NCI-H1417 (cell line): ENCODE data around the gene CDKN1C.
A peak's percentile ranks its signal among the peaks of the same experiment; 100 is the strongest.

Experiments used
- DNase-seq, 3 experiments: peaks; one replicate each; lab custom pipeline; 2025; lab: John Stamatoyannopoulos, UW

The CDKN1C gene

GRCh38 chr11:2890466-2891294 is 5.1 kb upstream of the CDKN1C start:
- peak in 2 of 3 experiments; percentile 78 to 84 for DNase-seq

- peak in 2 of 3 experiments; percentile 47 to 52 for DNase-seq
Measured at GRCh38 chr11:2889362-2890273, 4.0 kb upstream of the CDKN1C start.

GRCh38 chr11:2888266-2888968 is 2.8 kb upstream of the CDKN1C start:
- peak; percentile 71 to 86 (median 84) for DNase-seq

DNA sequence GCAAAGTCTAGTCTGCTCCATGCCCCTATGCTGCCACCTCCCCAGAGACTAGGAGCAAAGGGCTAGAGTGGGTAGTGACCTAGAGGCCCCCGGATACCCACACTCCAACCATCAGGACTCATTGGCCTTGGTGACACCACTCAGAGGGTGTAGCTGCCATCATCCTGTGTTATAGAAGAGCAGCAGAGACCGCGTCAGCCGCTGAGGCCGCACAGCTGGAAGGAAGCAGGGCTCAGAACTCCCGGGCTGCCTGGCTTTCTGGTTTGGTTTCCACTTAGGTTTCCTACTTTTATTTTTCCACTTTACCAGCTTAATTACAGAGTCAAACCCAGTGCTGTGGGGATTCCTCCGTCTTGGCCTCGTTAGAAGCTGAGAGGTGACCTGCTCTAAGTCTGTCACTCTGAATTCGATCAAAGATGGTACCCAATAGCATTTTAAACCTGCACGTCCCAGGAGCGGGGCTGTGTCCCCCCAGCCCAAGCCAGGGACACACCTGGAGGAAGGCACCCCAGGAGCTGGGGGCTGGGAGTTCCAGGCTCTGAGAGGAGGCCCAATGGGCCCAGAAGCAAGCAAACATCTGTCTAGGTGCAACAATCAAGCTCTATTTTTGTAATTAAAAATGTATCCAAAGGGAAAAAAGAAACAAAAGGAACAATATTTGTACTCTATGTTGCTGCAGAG is 2.1 kb upstream of the CDKN1C start:
- peak in 2 of 3 experiments; percentile 17 to 23 for DNase-seq

DNA sequence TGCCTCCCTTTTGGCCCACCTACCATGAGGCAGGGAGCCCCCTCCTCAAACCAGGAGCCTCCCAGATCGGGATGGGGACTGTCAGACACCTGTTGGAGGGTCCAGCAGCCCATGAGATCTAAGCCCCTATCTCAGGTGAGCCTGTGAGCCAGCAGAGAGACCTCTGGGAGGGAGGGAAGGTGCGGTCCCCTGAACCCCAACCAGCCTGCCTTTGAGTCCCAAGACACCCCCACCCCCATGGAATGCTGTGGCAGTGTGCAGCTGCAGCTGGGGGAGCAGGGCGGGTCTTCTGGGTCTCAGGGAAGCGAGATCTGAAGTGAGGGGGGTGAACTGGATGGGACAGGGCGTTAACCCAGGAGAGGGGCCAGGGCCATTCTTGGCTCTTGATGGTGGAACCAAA is 1.4 kb upstream of the CDKN1C start:
- no peak for DNase-seq

- DNase-seq = peak in 2 of 3 experiments; percentile 68 to 74
Measured at GRCh38 chr11:2886191-2886894, 768 bp upstream of the CDKN1C start.

- DNase-seq = peak in 2 of 3 experiments; percentile 64 to 71
Measured at GRCh38 chr11:2885017-2885677, 428 bp downstream of the CDKN1C start.

- peak in 2 of 3 experiments; percentile 36 to 47 for DNase-seq
Measured at GRCh38 chr11:2883979-2884815, 1.4 kb downstream of the CDKN1C start.

DNA sequence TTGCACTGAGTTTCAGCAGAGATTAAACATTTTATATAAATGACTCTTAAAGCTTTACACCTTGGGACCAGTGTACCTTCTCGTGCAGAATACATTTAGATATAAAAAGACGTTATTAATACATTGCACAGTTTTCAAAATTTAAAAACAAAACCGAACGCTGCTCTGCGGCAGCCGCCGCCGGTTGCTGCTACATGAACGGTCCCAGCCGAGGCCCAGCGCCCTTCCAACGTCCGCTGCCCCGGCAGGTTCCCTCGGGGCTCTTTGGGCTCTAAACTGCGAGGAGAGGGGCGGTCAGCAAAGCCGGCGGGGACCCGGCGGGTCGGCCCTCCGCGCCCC is 2.0 kb downstream of the CDKN1C start:
- no peak for DNase-seq

DNA sequence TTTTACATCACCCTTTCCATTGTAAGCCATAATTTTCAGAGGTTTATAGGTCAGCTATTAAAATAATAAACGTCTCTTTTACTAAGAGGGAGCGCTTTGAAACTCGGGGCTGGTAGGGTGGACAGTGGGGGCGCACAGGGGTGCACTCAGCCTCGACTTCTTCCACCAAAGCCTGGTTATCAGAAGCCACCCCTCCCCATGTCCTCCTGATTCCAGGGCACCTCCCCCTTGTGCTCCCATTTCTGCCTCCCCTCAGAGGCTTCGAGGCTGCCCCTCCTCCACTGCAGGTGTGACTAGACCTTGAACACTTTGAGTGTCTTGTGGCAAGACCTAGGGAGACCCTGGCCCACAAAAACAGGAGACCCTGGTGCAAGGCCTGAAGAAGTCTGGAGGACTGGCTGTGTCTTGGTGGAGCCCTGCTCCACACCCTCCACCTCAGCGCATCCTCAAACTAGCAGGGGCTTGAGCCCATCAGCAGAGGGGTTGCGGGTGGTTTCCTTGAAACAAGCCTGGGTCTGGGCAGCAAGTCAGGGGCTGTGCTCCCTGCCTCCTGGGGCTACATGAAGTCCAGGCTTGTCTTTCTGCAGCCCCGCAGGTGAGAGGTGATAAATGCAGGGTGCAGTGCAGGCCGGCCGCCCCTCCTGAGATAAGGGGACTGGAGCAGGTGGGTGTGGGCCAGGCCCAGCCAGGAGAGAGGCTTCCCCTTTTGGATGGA is 3.0 kb downstream of the CDKN1C start:
- DNase-seq = peak in 1 of 3 experiments; percentile 20

GRCh38 chr11:2881981-2882375 is 3.6 kb downstream of the CDKN1C start:
- DNase-seq = peak in 2 of 3 experiments; percentile 18 to 56

DNA sequence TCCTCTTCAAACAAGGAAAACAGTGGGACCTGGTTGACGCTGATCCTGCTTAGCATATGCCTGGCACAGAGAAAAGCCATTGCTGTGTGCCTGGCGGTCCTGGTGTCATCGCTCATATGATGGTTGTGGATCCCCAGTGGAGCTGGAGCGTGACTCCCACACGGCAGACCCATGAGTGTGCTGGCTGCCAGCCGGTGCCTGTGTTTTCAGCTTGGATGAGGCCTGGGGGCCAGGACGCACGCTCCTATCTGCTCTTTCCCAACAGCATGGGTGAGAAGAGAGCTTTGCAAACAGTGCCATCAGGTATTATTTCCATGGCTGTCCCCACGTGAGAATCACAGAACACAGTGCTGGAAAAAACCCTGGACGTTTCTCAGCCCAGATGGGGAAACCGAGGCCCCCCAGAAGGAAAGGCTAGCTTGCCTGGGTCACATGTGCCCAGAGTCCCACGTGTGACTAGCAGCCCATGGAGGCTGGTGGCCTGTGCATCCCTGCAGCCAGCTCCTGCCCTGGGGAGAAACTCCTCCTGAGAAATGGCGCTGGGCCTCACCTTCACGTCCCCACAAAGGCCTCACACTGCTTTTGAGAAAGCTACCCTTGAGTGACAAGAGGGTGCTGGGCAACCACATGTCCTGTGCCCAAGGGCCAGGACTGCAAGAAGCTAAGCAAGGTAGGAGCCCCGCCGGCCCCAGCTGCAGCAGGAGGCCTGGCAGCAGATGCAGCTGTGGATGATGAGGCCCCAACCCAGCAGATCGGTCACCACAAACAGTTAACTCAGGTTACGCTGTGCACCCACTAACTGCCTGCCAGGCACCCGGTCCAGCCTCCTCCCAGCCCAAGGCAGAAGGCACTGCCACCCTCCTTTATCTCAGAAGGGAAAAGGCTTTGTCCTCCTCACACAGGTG is 4.2 kb downstream of the CDKN1C start:
- peak in 1 of 3 experiments; percentile 40 for DNase-seq

DNA sequence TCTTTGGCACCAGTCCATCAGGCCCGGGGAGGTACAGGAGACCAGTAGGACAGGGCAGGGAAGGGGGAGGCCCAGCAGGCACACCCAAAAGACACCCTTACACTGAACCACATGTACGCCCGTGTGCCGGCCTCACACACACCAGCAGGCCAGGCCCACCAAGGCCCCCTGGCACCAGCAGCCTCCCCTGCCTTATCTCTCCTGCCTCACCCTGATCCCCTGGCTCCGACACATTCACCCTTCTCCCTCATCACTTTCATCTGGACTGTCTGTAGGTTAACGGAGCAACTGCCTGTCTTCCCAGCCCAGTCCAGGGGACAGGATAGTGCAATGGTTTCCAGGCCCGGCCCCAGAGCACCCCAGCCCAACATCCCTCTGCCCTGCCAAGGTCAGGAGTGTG is 4.9 kb downstream of the CDKN1C start:
- DNase-seq = no peak

- no peak for DNase-seq
Measured at GRCh38 chr11:2878782-2879181, 6.8 kb downstream of the CDKN1C start.

GRCh38 chr11:2877474-2877873 is 8.1 kb downstream of the CDKN1C start:
- no peak for DNase-seq

DNA sequence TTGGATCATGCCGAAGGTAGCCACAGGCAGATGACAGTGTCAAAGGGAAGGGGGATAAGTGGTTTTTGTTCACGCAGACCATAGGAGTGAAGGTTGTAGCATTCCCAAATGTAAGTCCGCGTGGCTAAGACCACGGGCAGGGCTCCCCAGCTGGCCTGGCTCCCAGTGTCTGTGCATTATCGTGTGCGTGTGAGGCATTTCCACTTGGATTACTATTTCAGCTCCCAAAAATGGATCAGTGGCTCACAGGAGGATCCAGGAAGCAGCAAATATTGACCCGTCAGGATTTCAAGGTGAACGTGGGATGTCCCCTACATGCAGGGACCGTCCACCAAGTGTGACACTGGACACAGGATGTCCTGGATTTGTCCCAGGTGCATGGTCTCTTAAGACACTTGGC is 10.6 kb downstream of the CDKN1C start:
- DNase-seq = no peak

DNA sequence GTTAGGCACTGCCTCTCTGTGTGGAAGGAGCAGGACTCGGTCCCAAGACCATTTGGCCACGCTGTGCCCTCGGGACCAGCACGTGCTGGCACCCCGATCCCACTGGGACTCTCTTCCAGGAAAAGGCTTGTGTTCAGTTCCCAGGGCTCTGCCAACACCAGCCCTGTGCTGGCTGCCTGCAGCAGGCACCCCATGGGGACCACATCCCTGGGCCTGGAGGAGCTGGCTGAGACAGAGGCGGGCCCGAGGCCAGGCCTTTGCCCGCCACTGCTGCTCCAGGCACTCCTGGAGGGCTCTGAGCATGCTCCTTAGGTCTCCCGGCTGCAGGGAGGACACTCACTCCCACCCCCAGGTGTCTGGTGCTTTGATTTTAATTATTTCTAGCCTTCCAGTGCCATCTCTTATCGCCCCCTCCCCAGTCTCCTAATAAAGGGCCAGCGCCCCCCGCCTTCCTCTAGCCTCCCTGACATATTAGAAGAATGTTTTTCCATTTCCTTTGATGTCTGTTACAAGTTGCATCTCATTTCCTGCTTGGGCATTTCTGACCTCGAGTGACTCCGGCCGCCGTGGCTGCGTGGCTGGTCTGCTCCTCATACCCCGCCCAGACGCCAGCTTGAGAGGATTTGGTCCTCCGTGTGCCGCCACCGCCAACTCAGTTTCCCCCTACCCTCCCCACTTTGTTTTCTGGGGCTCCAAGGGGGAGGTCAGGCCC is 14.4 kb downstream of the CDKN1C start:
- DNase-seq = no peak
